Activated naive CD4-positive, alpha-beta T cell treated with anti-CD3 and anti-CD28 coated beads for 36 hours (primary cell): ENCODE results near the gene PTPN6. TPM values are rescaled to one million over a fixed set of nuclear protein-coding genes. Genes with fewer than 3 reads are reported as not detected.

Experiments used
- CTCF ChIA-PET: fragments of 350-600 bp; sonication (Branson Sonifier 250); formaldehyde crosslinking; loops from one replicate; lab custom pipeline; 2021; ENCODE audit warnings: antibody characterized with exemption; lab: Charles Lee
- DNase-seq: peaks from one replicate; pipeline ENCODE4 v3.0.0-alpha.2; 2020
- H3K27ac Mint-ChIP-seq: one replicate; pipeline ENCODE4 v1.8.0; 2021; ENCODE audit warnings: mild to moderate bottlenecking, mixed read lengths
- H3K27me3 Mint-ChIP-seq: one replicate; pipeline ENCODE4 v1.8.0; 2021; ENCODE audit warnings: low read depth, mixed read lengths
- H3K36me3 Mint-ChIP-seq: one replicate; pipeline ENCODE4 v1.8.0; 2021; ENCODE audit warnings: low read depth, mixed read lengths
- H3K4me1 Mint-ChIP-seq: one replicate; pipeline ENCODE4 v1.8.0; 2021; ENCODE audit warnings: low read depth, mixed read lengths
- H3K4me3 Mint-ChIP-seq: one replicate; pipeline ENCODE4 v1.8.0; 2021; ENCODE audit warnings: mild to moderate bottlenecking, moderate library complexity, mixed read lengths
- H3K9me3 Mint-ChIP-seq: one replicate; pipeline ENCODE4 v1.8.0; 2021; ENCODE audit warnings: mixed read lengths
- intact Hi-C: fragments of 100-400 bp; cut with micrococcal nuclease; formaldehyde crosslinking; loops from one replicate; pipeline ENCODE4 v1.15.1; 2023
- total RNA-seq, 2 experiments: library from RNA; stranded (reverse); gene quantifications; one replicate each; pipeline ENCODE4 v1.2.3, GENCODE V29; 2021

Gene PTPN6
- total RNA-seq, 2 experiments from 2014 or later, result 334 to 348 TPM

DNA sequence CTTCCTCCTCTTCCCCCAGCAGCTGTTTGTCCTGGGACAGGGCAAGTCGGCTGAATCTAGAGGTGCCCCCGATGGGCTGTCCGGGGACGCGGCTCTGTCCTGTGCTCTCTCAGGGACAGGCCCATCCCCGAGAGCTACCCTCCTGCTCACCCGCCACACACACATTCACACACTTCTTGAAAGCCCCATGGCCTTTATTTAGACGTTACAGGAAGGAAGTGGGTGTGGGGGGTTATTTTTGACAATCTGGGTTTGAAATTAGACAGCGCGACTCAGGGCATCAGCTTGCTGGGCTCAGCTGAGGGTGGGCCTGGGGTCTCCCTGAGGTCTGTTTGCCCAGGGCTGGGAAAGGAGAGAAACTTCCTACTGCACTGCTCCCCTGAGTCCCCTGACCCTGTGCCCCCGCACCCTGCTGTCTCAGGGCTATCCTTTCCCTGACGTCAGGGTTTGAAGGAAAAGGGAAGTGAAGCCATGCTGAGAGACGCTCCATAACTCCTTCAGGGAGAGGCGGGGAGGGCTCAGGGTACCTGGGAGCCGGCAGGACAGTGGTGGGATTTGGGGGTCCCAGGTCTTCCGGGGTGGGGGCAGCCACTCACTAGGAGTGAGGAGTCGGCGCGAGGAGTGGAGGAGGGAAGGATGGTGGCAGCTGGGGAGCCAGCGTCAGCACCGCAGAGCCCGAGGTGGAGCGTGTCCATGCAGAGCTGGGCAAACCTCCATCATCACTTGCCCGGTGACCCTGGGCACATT lies 8.1 kb downstream of the PTPN6 start:
- Mint-ChIP-seq H3K4me1 (peaks cover 89% of the 10 kb centered on the region), H3K27ac (peak overlapping the region; percentile 93), H3K4me3 (peak overlapping the region; percentile 81), H3K36me3 (peaks cover 71% of the 10 kb centered on the region), H3K9me3 (no peaks in the 10 kb centered on the region), H3K27me3 (no peaks in the 10 kb centered on the region)
- intact Hi-C loops, result loop anchor here (5.0 to 10.0 kb wide), 3 partner anchors 187 to 1126 kb away; partner anchors contain the start of genes CD27, LAG3 and NECAP1
- CTCF ChIA-PET, result interaction anchor here (1.0 to 12.0 kb wide), 8 partner anchors 7 to 154 kb away, joined by 3 to 397 read pairs (median 4); partner anchors contain the start of genes C12orf57, LPCAT3, PTPN6 and RNU7-1
- DNase-seq, result peak; percentile 89

GRCh38 chr12:6959805-6960592 lies 8.8 kb downstream of the PTPN6 start:
- peaks cover 88% of the 10 kb centered on the region for H3K4me1 Mint-ChIP-seq

GRCh38 chr12:6960593-6961277 lies 9.6 kb downstream of the PTPN6 start:
- H3K9me3 Mint-ChIP-seq, result no peaks in the 10 kb centered on the region
- H3K27ac Mint-ChIP-seq, result peak overlapping the region; percentile 93
- DNase-seq, result peak; percentile 62
- peaks cover 88% of the 10 kb centered on the region for H3K4me1 Mint-ChIP-seq
- peak overlapping the region; percentile 81 for H3K4me3 Mint-ChIP-seq
- H3K27me3 Mint-ChIP-seq, result no peaks in the 10 kb centered on the region
- H3K36me3 Mint-ChIP-seq, result peaks cover 62% of the 10 kb centered on the region
- CTCF ChIA-PET, result interaction anchor here (0.9 to 12.0 kb wide), 8 partner anchors 9 to 228 kb away, joined by 3 to 397 read pairs (median 3); partner anchors contain the start of genes C12orf57, PTPN6 and RNU7-1
- intact Hi-C loops, result loop anchor here (1.0 to 5.0 kb wide), 6 partner anchors 7 to 273 kb away; partner anchors contain the start of genes C12orf57, SPSB2 and ZNF384

More at GRCh38 chr12:6959805-6960592, 8.8 kb downstream of the PTPN6 start:
- peak overlapping the region; percentile 81 for H3K4me3 Mint-ChIP-seq
- CTCF ChIA-PET, result interaction anchor here (1.0 to 12.0 kb wide), 5 partner anchors 9 to 153 kb away, joined by 3 to 397 read pairs (median 4); partner anchors contain the start of genes C12orf57, PTPN6 and RNU7-1
- peaks cover 63% of the 10 kb centered on the region for H3K36me3 Mint-ChIP-seq
- peak overlapping the region; percentile 93 for H3K27ac Mint-ChIP-seq
- no peaks in the 10 kb centered on the region for H3K27me3 Mint-ChIP-seq
- intact Hi-C loops, result loop anchor here (2.0 to 10.0 kb wide), 5 partner anchors 87 to 1125 kb away; partner anchors contain the start of genes CD27, LAG3, NECAP1 and SPSB2
- H3K9me3 Mint-ChIP-seq, result no peaks in the 10 kb centered on the region
- DNase-seq, result no peak

DNA sequence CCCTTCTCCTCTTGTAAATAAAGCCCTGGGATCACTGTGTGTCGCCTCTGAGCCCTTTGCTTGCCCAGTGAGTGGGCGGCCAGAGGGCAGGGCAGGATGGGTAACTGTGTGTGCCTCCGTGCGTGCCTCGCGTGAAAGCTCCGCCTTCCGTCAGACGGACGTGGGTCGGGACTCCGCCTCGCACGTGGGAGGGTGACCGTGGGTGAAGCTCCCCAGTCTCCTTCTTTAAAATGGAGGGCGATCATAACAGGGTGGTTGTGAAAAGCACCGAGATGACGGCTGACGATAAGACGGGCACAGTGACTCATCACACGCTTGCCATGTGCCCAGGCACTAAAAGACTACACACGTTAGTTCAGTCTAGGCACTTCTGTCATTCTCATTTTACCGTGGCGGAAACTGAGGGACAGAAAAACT lies 10.1 kb downstream of the PTPN6 start:
- H3K27ac Mint-ChIP-seq, result peak overlapping the region; percentile 93
- peak; percentile 94 for DNase-seq
- intact Hi-C loops, result loop anchor here (1.0 to 5.0 kb wide), 6 partner anchors 8 to 274 kb away; partner anchors contain the start of genes C12orf57, SPSB2 and ZNF384
- no peaks in the 10 kb centered on the region for H3K27me3 Mint-ChIP-seq
- CTCF ChIA-PET, result interaction anchor here (0.6 to 12.0 kb wide), 10 partner anchors 8 to 229 kb away, joined by 3 to 397 read pairs (median 3); partner anchors contain the start of genes C12orf57, PTPN6 and RNU7-1
- H3K4me1 Mint-ChIP-seq, result peaks cover 87% of the 10 kb centered on the region
- peak overlapping the region; percentile 81 for H3K4me3 Mint-ChIP-seq
- H3K9me3 Mint-ChIP-seq, result no peaks in the 10 kb centered on the region
- peaks cover 60% of the 10 kb centered on the region for H3K36me3 Mint-ChIP-seq

DNA sequence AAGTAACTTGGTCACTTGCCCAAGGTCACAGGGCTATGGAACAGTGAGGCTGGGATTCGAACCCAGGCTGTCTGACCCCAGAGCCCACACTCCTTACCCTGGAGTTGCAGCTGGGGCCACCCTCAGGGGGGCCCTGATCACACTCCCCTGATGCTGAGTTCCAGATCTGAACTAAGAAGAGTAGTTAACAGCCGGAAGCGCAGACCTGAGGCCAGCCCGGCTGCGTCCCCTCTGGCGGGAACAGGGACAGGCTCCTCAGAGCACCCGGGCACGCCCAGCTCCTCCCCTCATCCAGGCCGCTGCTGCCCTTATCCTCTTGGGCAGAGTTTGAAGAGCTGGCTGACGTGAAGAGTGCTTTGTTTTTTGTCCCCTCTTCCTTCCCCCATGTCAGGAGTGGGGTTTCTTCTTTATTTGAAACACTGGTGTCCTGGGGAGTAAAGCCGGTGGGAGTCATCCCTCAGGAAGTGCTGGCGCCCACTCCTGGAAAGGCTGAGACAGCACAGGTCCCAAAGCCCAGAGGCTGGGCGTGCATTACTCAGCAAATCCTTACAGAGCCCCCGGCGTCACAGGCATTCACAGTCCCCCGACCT lies 10.6 kb downstream of the PTPN6 start:
- H3K36me3 Mint-ChIP-seq, result peaks cover 58% of the 10 kb centered on the region
- no peaks in the 10 kb centered on the region for H3K9me3 Mint-ChIP-seq
- H3K27ac Mint-ChIP-seq, result peak overlapping the region; percentile 93
- peaks cover 87% of the 10 kb centered on the region for H3K4me1 Mint-ChIP-seq
- intact Hi-C loops, result loop anchor here (1.0 to 5.0 kb wide), 6 partner anchors 8 to 274 kb away; partner anchors contain the start of genes C12orf57, SPSB2 and ZNF384
- CTCF ChIA-PET, result interaction anchor here (0.6 to 12.0 kb wide), 9 partner anchors 14 to 229 kb away, joined by 3 to 397 read pairs (median 3); partner anchors contain the start of genes C12orf57, C1RL, PTPN6 and RNU7-1
- H3K27me3 Mint-ChIP-seq, result no peaks in the 10 kb centered on the region
- peak; percentile 69 for DNase-seq
- peak overlapping the region; percentile 81 for H3K4me3 Mint-ChIP-seq

GRCh38 chr12:6962285-6963015 lies 11.3 kb downstream of the PTPN6 start:
- peak overlapping the region; percentile 93 for H3K27ac Mint-ChIP-seq
- H3K36me3 Mint-ChIP-seq, result peaks cover 56% of the 10 kb centered on the region
- no peaks in the 10 kb centered on the region for H3K27me3 Mint-ChIP-seq
- H3K4me1 Mint-ChIP-seq, result peaks cover 85% of the 10 kb centered on the region
- no peak for DNase-seq
- H3K4me3 Mint-ChIP-seq, result peak overlapping the region; percentile 81
- intact Hi-C loops, result loop anchor here (5.0 kb wide), 1 partner anchor 275 kb away; the partner anchor contains the start of gene ZNF384
- no peaks in the 10 kb centered on the region for H3K9me3 Mint-ChIP-seq
- CTCF ChIA-PET, result interaction anchor here (1.2 to 12.0 kb wide), 4 partner anchors 15 to 151 kb away, joined by 3 to 397 read pairs (median 4); partner anchors contain the start of genes C12orf57, C1RL, PTPN6 and RNU7-1

DNA sequence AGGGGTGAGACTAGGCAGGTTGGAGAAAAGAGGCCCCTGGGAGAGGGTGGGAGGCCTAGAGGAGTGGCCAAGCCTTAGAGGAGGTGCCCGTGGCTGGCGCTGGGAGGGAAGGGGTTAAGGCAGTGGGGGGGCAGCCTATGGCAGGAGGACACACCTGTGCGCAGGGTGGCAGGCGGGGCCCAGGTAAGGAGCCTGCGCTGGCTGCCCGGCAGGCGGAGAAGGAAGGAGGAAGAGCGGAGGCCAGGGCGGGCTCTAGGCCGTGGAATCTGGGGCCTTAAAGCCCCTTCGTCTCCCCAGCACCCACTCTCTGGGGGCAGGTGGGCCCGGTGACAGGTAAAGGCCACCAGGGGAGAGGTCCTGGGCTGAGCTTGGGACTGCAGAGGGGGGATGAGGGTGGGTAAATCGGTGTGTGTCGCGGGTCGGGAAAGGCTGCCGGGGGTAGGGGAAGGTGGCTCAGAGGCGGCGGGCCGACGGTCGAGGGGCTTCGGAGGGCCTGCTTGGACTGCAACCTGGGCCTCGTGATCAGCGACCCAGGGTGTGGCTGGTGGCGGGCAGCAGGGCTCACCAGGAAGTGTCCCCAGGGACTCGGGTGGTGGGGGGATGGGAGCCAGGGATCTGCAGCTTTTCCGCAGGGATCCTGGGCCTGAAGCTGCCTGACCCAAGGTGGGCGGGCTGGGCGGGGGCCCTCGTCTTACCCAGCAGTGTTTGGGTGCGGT lies 12.0 kb downstream of the PTPN6 start:
- no peak for DNase-seq
- intact Hi-C loops, result loop anchor here (5.0 kb wide), 1 partner anchor 276 kb away; the partner anchor contains the start of gene ZNF384
- no peak overlapping the region for H3K4me3 Mint-ChIP-seq
- no peaks in the 10 kb centered on the region for H3K27me3 Mint-ChIP-seq
- H3K27ac Mint-ChIP-seq, result peak overlapping the region; percentile 93
- H3K36me3 Mint-ChIP-seq, result peaks cover 53% of the 10 kb centered on the region
- CTCF ChIA-PET, result interaction anchor here (0.6 to 12.0 kb wide), 3 partner anchors 15 to 38 kb away, joined by 3 to 397 read pairs (median 10); partner anchors contain the start of genes C12orf57, PTPN6 and RNU7-1
- H3K4me1 Mint-ChIP-seq, result peaks cover 85% of the 10 kb centered on the region
- no peaks in the 10 kb centered on the region for H3K9me3 Mint-ChIP-seq

DNA sequence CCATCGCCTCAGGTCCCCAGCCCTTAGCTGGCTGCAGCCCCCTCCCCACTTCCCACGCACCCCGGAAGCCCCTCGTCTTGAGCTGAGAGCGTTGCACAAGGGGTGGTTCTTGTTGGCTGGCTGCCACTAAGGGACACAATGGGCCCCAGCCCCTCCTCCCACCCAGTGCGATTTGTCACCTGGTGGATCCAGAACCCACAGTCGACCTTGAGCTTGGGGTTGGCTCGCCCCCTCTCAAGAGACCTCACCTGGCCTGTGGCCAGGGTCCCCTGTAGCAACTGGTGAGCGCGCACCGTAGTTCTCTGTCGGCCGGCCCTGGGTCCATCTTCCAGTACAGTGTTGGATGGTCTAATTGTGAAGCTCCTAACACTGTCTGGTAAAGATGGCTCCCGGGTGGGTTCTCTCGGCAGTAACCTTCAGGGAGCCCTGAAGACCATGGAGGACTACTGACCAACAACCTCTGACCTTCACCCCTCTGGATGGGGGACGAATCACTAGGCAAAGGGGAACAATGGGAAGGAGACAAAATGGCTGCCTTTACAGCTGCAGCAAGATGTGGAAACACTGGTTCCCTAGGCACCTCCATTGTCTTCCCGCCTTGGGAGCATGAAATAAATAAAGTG lies 12.7 kb downstream of the PTPN6 start:
- peaks cover 52% of the 10 kb centered on the region for H3K36me3 Mint-ChIP-seq

GRCh38 chr12:6964605-6965025 lies 13.5 kb downstream of the PTPN6 start:
- Mint-ChIP-seq H3K9me3 (no peaks in the 10 kb centered on the region), H3K36me3 (peaks cover 50% of the 10 kb centered on the region), H3K27ac (peak overlapping the region; percentile 93), H3K4me3 (no peak overlapping the region), H3K4me1 (peaks cover 85% of the 10 kb centered on the region), H3K27me3 (no peaks in the 10 kb centered on the region)
- DNase-seq, result no peak
- intact Hi-C loops, result loop anchor here (1.0 to 5.0 kb wide), 3 partner anchors 20 to 277 kb away; partner anchors contain the start of genes C12orf57 and ZNF384
- CTCF ChIA-PET, result interaction anchor here (1.0 to 12.0 kb wide), 11 partner anchors 9 to 149 kb away, joined by 3 to 397 read pairs (median 5); partner anchors contain the start of genes C12orf57, PTPN6 and RNU7-1

More for the DNA sequence above, 12.7 kb downstream of the PTPN6 start:
- Mint-ChIP-seq H3K4me3 (no peak overlapping the region), H3K27me3 (no peaks in the 10 kb centered on the region), H3K9me3 (no peaks in the 10 kb centered on the region), H3K27ac (peak overlapping the region; percentile 93), H3K4me1 (peaks cover 86% of the 10 kb centered on the region)
- intact Hi-C loops, result loop anchor here (5.0 kb wide), 1 partner anchor 277 kb away; the partner anchor contains the start of gene ZNF384
- CTCF ChIA-PET, result interaction anchor here (0.6 to 12.0 kb wide), 10 partner anchors 8 to 147 kb away, joined by 3 to 397 read pairs (median 6); partner anchors contain the start of genes C12orf57, PTPN6 and RNU7-1
- DNase-seq, result no peak
